Activated naive CD4-positive, alpha-beta T cell treated with anti-CD3 and anti-CD28 coated beads, Interleukin-2, amount 50 U/mL, for 72 hours (primary cell): ENCODE data around the gene LCE2A. TPM values are rescaled to one million over a fixed set of nuclear protein-coding genes. Genes with fewer than 3 reads are reported as not detected.
A peak's percentile ranks its signal among the peaks of the same experiment; 100 is the strongest.
"Not testable (repeated sequence)": the region's sequence is repeated elsewhere in the genome, so short reads cannot be mapped to it uniquely, and the experiment has no call there.

Experiments used
- ATAC-seq, 2 donors: fragments of 150-1000 bp; cut with Tn5 transposase; 2 replicates each; pipeline ENCODE4 v1.10.0; 2021; ENCODE audit warnings: mild to moderate bottlenecking in 2 of 2, moderate library complexity in 2 of 2
- DNase-seq, 2 donors: peaks; one replicate each; pipeline ENCODE4 v3.0.0; 2021 to 2022; ENCODE audit warnings: low spot score in 2 of 2
- H3K27ac Mint-ChIP-seq, 2 donors: one replicate each; pipeline ENCODE4 v1.8.0; 2022; ENCODE audit warnings: mild to moderate bottlenecking in 2 of 2, mixed read lengths in 2 of 2
- H3K36me3 Mint-ChIP-seq, 2 donors: one replicate each; pipeline ENCODE4 v1.8.0; 2022; ENCODE audit warnings: mixed read lengths in 2 of 2
- H3K9me3 Mint-ChIP-seq, 2 donors: one replicate each; pipeline ENCODE4 v1.8.0; 2022; ENCODE audit warnings: mixed read lengths in 2 of 2
- total RNA-seq, 2 donors: library from RNA; stranded (reverse); gene quantifications; one replicate each; pipeline ENCODE4 v1.2.3, GENCODE V29; 2022

LCE2A gene
- total RNA-seq = not detected

- DNase-seq = no peak
- H3K36me3 Mint-ChIP-seq = no peaks in the 10 kb centered on the region
- no peak within 1 kb of the TSS for H3K27ac Mint-ChIP-seq
- no peaks in the 10 kb centered on the region for H3K9me3 Mint-ChIP-seq
- ATAC-seq = no peak
These were observed at the start of gene LCE2A for GRCh38 chr1:152697701-152698600. Gene LCE2A (plus strand): TSS chr1:152698345. CDS start chr1:152698902, 557 bp downstream.

GRCh38 chr1:152654110-152654509, 44.0 kb upstream of the LCE2A start:
- DNase-seq (peak in 1 of 2 donors; percentile 77), ATAC-seq (peak; percentile 49 to 59)
- H3K27ac Mint-ChIP-seq = no peak overlapping the region
- no peaks in the 10 kb centered on the region for H3K9me3 Mint-ChIP-seq
- no peaks in the 10 kb centered on the region for H3K36me3 Mint-ChIP-seq

GRCh38 chr1:152656459-152656858, 41.7 kb upstream of the LCE2A start:
- no peak for ATAC-seq
- Mint-ChIP-seq H3K27ac (no peak overlapping the region), H3K9me3 (no peaks in the 10 kb centered on the region), H3K36me3 (no peaks in the 10 kb centered on the region)
- DNase-seq = no peak

- H3K27ac Mint-ChIP-seq = no peak overlapping the region
- H3K36me3 Mint-ChIP-seq = no peaks in the 10 kb centered on the region
- no peak for ATAC-seq
- no peaks in the 10 kb centered on the region for H3K9me3 Mint-ChIP-seq
- DNase-seq = no peak
These were observed 40.5 kb upstream of the LCE2A start for GRCh38 chr1:152657677-152658076.

- Mint-ChIP-seq H3K27ac (no peak overlapping the region), H3K36me3 (no peaks in the 10 kb centered on the region), H3K9me3 (no peaks in the 10 kb centered on the region)
- DNase-seq = no peak
- no peak for ATAC-seq
These were observed 39.5 kb upstream of the LCE2A start for GRCh38 chr1:152658649-152659048.

- DNase-seq (no peak), ATAC-seq (no peak)
- Mint-ChIP-seq H3K9me3 (peaks cover 0 to 5% of the 10 kb centered on the region in 2 donors), H3K36me3 (no peaks in the 10 kb centered on the region), H3K27ac (no peak within 1 kb of the TSS)
These were observed 35.0 kb upstream of the LCE2A start, which contains the start of gene LCE2D for GRCh38 chr1:152663098-152663497. Gene LCE2D (plus strand): TSS chr1:152663380. CDS start chr1:152664106, 726 bp downstream.

GRCh38 chr1:152666171-152666570, 32.0 kb upstream of the LCE2A start:
- not testable (repeated sequence) for H3K36me3 Mint-ChIP-seq, H3K27ac Mint-ChIP-seq, H3K9me3 Mint-ChIP-seq, ATAC-seq, DNase-seq

- no peak for DNase-seq
- Mint-ChIP-seq H3K27ac (no peak overlapping the region), H3K36me3 (no peaks in the 10 kb centered on the region), H3K9me3 (peaks cover 0 to 5% of the 10 kb centered on the region in 2 donors)
- no peak for ATAC-seq
These were observed 30.5 kb upstream of the LCE2A start for GRCh38 chr1:152667648-152668047.

- H3K36me3 Mint-ChIP-seq = no peaks in the 10 kb centered on the region
- ATAC-seq = no peak
- no peaks in the 10 kb centered on the region for H3K9me3 Mint-ChIP-seq
- no peak for DNase-seq
- H3K27ac Mint-ChIP-seq = no peak overlapping the region
These were observed 25.1 kb upstream of the LCE2A start for GRCh38 chr1:152673016-152673415.

- DNase-seq, H3K36me3 Mint-ChIP-seq, ATAC-seq, H3K27ac Mint-ChIP-seq, H3K9me3 Mint-ChIP-seq: not testable (repeated sequence)
These were observed 23.2 kb upstream of the LCE2A start, which contains the start of gene LCE2C for GRCh38 chr1:152674983-152675382. Gene LCE2C (plus strand): TSS chr1:152675279. CDS start chr1:152676016, 737 bp downstream.

GRCh38 chr1:152679459-152679858, 18.7 kb upstream of the LCE2A start:
- no peak overlapping the region for H3K27ac Mint-ChIP-seq
- no peaks in the 10 kb centered on the region for H3K36me3 Mint-ChIP-seq
- H3K9me3 Mint-ChIP-seq = no peaks in the 10 kb centered on the region
- no peak for DNase-seq
- ATAC-seq = no peak

GRCh38 chr1:152681616-152682015, 16.5 kb upstream of the LCE2A start:
- no peak for ATAC-seq
- Mint-ChIP-seq H3K9me3 (no peaks in the 10 kb centered on the region), H3K36me3 (no peaks in the 10 kb centered on the region), H3K27ac (no peak overlapping the region)
- DNase-seq = no peak

GRCh38 chr1:152683846-152684245, 14.3 kb upstream of the LCE2A start:
- ATAC-seq = no peak
- Mint-ChIP-seq H3K36me3 (no peaks in the 10 kb centered on the region), H3K27ac (no peak overlapping the region), H3K9me3 (no peaks in the 10 kb centered on the region)
- no peak for DNase-seq

- not testable (repeated sequence) for ATAC-seq, H3K36me3 Mint-ChIP-seq, H3K27ac Mint-ChIP-seq
These were observed 12.3 kb upstream of the LCE2A start, which contains the start of gene LCE2B for GRCh38 chr1:152685823-152686222. Gene LCE2B (plus strand): TSS chr1:152686123. CDS start chr1:152686844, 721 bp downstream.

GRCh38 chr1:152699746-152700145, 1.6 kb downstream of the LCE2A start:
- Mint-ChIP-seq H3K9me3 (peaks cover 0 to 4% of the 10 kb centered on the region in 2 donors), H3K36me3 (peaks cover 0 to 4% of the 10 kb centered on the region in 2 donors), H3K27ac (no peak overlapping the region)
- no peak for ATAC-seq
- no peak for DNase-seq

More at GRCh38 chr1:152685823-152686222, 12.3 kb upstream of the LCE2A start, which contains the start of gene LCE2B:
- not testable (repeated sequence) for DNase-seq, H3K9me3 Mint-ChIP-seq

GRCh38 chr1:152707860-152708259, 9.7 kb downstream of the LCE2A start, which contains the start of gene LCE4A:
Gene LCE4A (plus strand): TSS chr1:152708160. CDS start chr1:152709076, 916 bp downstream.
- ATAC-seq = no peak
- DNase-seq = no peak
- H3K27ac Mint-ChIP-seq = no peak within 1 kb of the TSS
- H3K36me3 Mint-ChIP-seq = peaks cover 0 to 4% of the 10 kb centered on the region in 2 donors
- H3K9me3 Mint-ChIP-seq = peaks cover 0 to 7% of the 10 kb centered on the region in 2 donors

GRCh38 chr1:152718238-152718637, 20.1 kb downstream of the LCE2A start:
- no peak overlapping the region for H3K27ac Mint-ChIP-seq
- peaks cover 6 to 8% of the 10 kb centered on the region in 2 donors for H3K9me3 Mint-ChIP-seq
- DNase-seq = no peak
- H3K36me3 Mint-ChIP-seq = no peaks in the 10 kb centered on the region
- no peak for ATAC-seq
